IPS DF 4.7 (cell line): ENCODE data around the gene ZC3H10.
"Not testable (repeated sequence)": the region's sequence is repeated elsewhere in the genome, so short reads cannot be mapped to it uniquely, and the experiment has no call there.

ENCODE experiments used
- DNase-seq: peaks from one replicate; pipeline ENCODE4 v3.0.0-alpha.2; 2013; ENCODE audit warnings: low spot score; ENCODE audit errors: extremely low read depth

ZC3H10 gene

GRCh38 chr12:56154246-56154771, 36.2 kb downstream of the ZC3H10 start:
- no peak for DNase-seq

DNA sequence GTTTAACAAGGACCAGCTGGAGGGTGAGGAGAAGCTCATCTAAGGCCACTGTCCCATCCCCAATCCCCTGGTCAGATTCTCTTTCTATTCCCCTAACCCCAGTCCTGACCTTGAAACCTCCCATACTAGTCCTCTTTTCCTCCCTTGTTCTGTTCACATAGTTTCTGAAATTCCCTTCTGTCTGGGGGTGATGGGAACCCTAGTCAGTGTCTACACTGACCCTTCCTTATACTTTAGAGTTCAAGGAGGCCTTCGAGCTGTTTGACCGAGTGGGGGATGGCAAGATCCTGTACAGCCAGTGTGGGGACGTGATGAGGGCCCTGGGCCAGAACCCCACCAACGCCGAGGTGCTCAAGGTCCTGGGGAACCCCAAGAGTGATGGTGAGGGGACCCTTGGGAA, 36.8 kb downstream of the ZC3H10 start:
- no peak for DNase-seq

DNA sequence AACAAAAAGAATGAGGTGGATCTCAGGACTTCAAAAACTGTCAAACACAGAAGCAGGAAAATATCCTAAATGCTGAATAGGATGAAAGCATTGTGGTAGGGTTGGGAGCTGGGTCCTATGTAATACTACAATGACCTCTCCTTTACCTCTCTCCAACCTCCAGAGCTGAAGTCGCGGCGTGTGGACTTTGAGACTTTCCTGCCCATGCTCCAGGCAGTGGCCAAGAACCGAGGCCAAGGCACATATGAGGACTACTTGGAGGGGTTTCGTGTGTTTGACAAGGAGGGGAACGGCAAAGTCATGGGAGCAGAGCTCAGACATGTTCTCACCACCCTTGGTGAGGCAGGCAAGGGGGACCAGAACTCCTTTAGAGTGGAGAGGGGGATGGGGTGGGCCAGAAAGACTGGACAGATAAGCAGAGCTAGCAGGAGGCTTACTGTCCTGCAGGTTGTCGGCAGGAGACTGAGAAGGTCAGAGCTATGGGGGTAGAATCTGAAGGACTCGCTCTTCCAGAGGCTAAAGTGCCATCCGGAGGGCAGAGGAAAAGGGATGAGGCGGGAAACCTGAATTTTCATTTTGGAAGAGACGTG, 37.3 kb downstream of the ZC3H10 start:
- no peak for DNase-seq

DNA sequence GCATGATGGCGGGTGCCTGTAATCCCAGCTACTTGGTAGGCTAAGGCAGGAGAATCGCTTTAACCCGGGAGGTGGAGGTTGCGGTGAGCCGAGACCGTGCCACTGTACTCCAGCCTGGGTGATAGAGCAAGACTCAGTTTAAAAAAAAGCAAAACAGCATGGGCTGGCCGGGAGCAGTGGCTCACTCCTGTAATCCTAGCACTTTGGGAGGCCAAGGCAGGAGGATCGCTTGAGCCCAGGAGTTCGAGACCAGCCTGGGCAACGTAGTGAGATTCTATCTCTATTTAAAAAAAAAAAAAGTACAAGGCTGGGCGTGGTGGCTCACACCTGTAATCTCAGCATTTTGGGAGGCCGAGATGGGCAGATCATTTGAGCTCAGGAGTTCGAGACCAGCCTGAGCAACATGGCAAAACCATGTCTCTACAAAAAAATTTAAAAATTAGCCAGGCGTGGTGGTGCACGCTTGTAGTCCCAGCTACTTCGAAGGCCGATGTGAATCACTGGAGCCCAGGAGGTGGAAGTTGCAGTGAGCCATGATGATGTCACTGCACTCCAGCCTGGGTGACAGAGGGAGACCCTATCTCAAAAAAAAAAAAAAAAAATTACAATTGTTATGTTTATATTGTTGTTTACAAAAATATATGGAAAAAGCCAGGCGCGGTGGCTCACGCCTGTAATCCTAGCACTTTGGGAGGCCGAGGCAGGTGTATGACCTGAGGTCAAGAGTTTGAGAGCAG, 38.6 kb downstream of the ZC3H10 start:
- not testable (repeated sequence) for DNase-seq

- DNase-seq, result no peak
Measured at GRCh38 chr12:56157201-56158028, 39.3 kb downstream of the ZC3H10 start.

DNA sequence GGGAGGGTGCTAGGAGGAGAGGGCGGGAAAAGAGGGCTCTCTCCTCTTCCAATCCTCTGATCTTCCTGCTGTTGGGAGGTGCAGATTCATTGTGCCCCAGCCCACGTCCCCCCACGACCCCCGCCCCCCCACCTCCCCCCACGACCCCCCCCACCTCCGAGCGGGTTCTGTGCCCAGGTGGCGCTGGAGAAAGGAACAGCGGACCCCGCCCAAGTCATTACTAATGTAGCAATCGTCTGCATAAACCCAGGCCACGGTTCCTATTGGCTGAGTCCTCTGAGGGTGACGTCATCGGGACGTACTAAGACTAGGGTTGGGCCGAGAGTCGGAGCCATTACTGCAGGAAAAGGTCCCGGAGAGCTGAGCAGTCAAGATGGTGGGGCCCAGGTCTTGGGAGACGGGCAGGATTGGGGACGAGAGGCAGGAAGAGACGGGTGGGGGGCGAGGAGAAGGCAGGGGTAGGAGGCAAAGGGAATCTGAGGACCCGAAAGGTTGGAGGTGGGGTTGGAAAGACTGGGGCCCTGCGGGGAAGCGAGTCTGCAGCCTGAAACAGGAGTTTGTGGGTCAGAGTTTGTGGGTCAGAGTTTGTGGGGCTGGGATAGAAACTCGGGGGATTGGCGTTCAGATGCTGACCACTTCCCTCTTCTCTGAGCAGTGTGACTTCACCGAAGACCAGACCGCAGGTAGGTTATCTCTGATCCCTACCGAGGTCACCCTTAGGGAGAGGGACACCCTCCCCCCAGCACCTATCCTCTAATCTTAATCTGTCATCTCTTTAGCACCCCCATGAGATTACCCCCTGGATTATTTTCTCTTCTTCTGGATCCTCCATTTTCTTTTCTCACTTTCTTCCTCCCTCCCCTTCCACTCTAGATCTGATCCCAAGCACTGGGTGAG, 40.2 kb downstream of the ZC3H10 start, which contains the start of gene MYL6:
Gene MYL6 (plus strand): TSS at position 331 of the 897 bp plus-strand sequence. CDS start 43 bp downstream, at position 374.
- DNase-seq, result peak; percentile 100

DNA sequence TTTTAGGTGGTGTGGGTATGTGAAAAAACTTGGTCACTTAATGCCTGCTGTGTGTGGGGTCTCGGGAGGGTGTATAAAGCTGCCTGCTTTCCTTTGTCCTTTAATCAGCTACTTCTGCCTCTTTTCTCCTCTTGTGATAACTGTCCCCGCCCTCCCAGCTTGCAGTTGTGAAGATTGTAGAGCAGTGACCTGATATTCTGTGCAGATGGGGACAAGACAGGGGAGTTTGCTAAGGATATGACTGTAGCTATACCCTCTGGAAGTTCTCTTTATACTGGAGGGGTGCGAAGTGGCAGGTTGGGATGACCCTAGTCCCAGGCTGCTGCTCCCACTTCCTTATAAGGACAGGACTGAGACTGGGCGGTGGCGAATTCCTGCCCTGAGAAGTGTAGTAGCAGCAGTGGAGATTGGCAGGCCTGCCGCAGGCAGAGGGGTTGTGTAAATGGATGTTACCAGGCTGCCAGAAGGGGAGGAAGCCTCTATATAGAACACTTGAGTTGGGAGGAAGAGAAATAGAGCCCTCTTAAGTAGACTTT, 40.9 kb downstream of the ZC3H10 start:
- no peak for DNase-seq

GRCh38 chr12:56159482-56160192, 41.6 kb downstream of the ZC3H10 start:
- DNase-seq, result no peak

GRCh38 chr12:56160193-56160763, 42.2 kb downstream of the ZC3H10 start:
- no peak for DNase-seq

DNA sequence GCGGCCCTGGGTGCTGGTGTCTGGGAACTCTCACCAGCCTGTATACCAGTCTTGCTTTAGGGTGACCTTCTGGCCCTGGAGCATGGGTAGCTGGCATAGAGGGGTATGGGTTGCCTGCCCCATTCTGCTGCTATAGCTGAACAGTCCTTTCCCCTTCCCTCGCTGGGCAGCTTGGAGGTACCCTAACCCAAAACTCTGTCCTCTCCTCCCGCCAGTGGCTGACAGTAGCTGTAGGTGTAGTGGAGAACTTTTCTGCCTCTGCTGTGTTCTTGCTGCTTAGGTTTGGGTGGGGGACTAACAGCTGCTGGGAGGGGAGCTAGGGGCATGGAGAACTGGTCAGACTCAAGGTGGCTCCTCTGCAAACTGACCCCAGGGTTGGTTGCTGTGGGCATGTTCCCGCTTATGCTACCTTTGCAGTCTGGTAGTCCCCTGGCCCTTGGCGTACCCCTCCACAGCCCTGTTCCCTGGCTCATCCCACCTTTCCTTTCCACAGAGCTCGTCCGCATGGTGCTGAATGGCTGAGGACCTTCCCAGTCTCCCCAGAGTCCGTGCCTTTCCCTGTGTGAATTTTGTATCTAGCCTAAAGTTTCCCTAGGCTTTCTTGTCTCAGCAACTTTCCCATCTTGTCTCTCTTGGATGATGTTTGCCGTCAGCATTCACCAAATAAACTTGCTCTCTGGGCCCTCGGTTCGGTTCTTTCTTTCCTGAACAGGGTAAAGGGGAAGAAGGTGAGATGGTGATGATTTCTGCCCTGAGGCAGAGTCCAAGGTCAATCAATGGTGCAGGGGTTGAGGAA, 43.0 kb downstream of the ZC3H10 start:
- DNase-seq, result no peak

GRCh38 chr12:56161690-56162351, 43.8 kb downstream of the ZC3H10 start:
- DNase-seq, result no peak

- DNase-seq, result no peak
Measured at GRCh38 chr12:56162468-56163290, 44.6 kb downstream of the ZC3H10 start.

GRCh38 chr12:56163533-56164344, 45.7 kb downstream of the ZC3H10 start:
- DNase-seq, result no peak

- no peak for DNase-seq
Measured at GRCh38 chr12:56164345-56164729, 46.3 kb downstream of the ZC3H10 start.

DNA sequence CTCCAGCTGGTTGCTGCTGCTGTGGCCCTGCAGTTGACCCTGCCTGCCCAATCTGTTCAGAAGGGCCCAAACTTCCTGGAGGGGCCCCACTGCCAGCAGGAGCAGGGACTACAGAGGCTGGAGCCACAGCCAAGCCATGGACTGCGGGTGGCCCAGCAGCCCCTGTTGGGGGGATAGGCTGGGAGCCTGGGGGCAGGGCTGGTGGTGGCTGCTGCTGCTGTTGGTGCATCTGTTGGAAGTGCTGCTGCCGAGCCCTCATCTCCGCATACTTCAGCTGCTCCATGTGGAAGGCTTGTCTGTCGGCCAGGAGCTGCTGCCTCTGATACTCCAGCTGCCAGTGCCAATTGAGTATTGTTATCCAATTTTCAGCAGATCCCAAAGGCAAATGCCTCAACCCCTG, 47.3 kb downstream of the ZC3H10 start:
- no peak for DNase-seq

DNA sequence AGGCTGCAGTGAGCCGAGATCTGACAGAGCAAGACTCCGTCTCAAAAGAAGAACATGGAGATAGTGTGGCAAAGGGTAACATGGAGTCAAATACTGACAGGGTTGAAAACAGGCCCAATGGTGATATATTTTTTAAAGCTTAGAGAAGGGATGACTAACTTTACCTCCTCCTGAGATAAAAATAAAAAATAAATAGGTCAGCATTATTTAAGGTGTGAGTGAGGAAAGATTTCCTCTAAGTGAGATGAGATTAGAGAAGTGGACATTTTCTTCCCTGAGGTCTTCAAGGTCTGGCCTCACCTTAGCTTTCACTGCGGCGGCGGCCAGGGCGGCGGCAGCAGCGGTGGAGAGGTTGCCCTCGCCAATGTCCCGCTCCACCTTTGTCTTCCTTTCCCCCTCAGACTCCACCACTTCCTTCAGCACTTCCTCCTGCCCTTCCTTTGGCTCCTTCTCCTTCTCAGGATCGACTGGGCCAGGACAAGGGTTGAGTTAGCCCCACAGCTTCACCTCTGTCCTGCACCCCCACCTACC, 51.2 kb downstream of the ZC3H10 start:
- DNase-seq, result no peak
